SH-SY5Y (cell line): ENCODE data around the gene B3GAT1.

Experiments
- GATA2 ChIP-seq: IDR thresholded peaks from 2 replicates; pipeline ENCODE4 v1.6.1; 2011; ENCODE audit warnings: mild to moderate bottlenecking, low read depth, low read length
- GATA3 ChIP-seq: IDR thresholded peaks from 2 replicates; pipeline ENCODE4 v1.6.1; 2011; ENCODE audit warnings: low read depth, mild to moderate bottlenecking, low read length, moderate library complexity

DNA sequence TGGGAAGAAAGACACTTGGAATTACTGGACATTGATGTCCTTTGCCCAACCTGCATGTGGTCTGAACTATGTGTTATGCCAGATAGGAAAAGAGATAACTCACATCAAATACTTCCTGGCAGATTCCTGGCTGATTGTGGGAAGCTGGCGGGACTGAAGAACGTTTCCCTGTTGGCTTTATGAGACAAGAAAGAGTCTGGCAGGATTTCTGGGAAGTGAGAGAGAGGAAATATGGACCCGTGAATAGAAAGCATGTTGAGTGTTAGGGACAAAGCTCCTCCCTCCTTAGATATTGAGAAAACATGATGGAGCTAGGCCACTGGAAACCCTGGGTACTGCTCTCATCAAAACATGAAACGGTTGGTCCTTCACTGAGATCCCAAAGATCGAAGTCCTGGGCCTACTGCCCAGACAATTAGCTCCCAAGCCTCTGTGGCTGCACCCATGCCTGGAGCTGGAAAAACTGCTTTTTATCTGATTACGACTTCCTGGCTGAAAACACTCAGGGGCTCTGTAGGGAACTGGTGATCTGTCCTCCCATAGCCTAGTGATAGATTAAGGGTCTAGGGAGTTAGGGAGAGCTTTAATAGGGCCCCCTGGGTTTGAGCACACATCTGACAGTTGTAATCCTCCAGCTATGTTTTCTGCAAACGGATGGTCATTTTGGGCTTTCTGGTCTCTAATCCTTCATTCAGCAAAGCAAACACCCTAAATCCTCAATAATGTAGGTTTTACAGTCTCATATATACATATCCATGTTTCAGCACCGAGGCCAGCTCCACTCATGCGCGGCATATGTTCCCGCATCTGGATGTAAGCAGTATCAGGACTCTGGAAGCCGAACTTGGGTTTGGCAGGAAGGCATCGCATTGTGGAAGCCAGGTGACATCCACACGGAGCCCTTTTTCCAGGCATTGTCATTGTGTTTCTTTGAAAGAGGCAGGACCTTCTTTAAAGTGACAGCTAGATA lies 6.1 kb upstream of the B3GAT1 start:
- peak; percentile 64 for TF ChIP-seq GATA2
- no peak for TF ChIP-seq GATA3
